Measurements from ENCODE around the gene ISL1. TPM values are rescaled to one million over a fixed set of nuclear protein-coding genes. Genes with fewer than 3 reads are reported as not detected.

Gene ISL1
- total and polyA plus RNA-seq, 2 of the 4 experiments (the other 2 are of a cell fraction), result under 0.01 TPM; not detected in 1

DNA sequence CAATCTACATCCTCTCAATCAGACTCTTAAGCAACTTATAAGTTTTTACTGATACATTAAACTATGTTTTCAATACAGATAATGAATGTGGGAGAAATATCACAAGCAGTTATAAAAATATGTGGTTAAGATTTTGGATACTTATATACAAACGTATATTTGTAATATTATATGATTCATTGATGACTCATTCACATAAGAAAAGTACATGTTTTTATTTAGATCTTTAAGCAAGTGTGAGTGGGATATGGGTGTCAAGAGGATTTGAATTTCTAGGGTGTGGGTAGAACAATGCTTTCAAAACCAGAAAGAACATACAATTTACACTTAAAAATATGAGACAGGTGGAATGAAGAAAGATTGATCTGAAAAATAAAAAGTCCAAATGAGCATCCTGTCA, 36.1 kb upstream of the ISL1 start:
- H2BK5ac ChIP-seq (ENCODE audit: low read depth, low read length, poor library complexity, severe bottlenecking), result no peak overlapping the region
- H3K4me3 ChIP-seq (ENCODE audit: insufficient read depth, low read depth, low read length), result no peak overlapping the region
- no peak overlapping the region for H3K23ac ChIP-seq (ENCODE audit: low read depth, low read length)
- ATAC-seq (ENCODE audit: low read depth), result no peak
- H3K9me1 ChIP-seq (ENCODE audit: insufficient read depth, low read length), result no peaks in the 10 kb centered on the region
- H4K8ac ChIP-seq (ENCODE audit: low read depth in 2 of 2, low read length in 2 of 2), result no peak overlapping the region
- H3K4ac ChIP-seq (ENCODE audit: low read depth, low read length), result no peak overlapping the region
- no peak overlapping the region for H3K18ac ChIP-seq (ENCODE audit: low read depth, low read length)
- no peak overlapping the region for H3K14ac ChIP-seq (replicated peaks; ENCODE audit: low read depth, low read length)
- dilution Hi-C loops (cut with HindIII; ENCODE audit: low sequenced_read_pairs, unreplicated experiment), result no loop called here
- no TSS peak for BruUV-seq (replicated peaks)
- H3K4me2 ChIP-seq (ENCODE audit: low read depth, low read length), result no peak overlapping the region
- H4K20me1 ChIP-seq (ENCODE audit: insufficient read depth, low read length), result no peaks in the 10 kb centered on the region
- ChIA-PET POLR2A (ENCODE audit: unreplicated experiment) (no interaction called here), CTCF (no interaction called here)
- H2BK20ac ChIP-seq (ENCODE audit: low read depth, low read length), result no peak overlapping the region
- no peak overlapping the region for H3K27ac ChIP-seq (ENCODE audit: insufficient read depth, low read length)
- H3K4me1 ChIP-seq (ENCODE audit: control insufficient read depth, insufficient read depth, low read length), result no peaks in the 10 kb centered on the region
- H3K36me3 ChIP-seq (ENCODE audit: control insufficient read depth, insufficient read depth, low read length), result no peaks in the 10 kb centered on the region
- no peak overlapping the region for H2AK5ac ChIP-seq (ENCODE audit: low read depth, low read length)
- no peaks in the 10 kb centered on the region for H3K27me3 ChIP-seq (ENCODE audit: control insufficient read depth, insufficient read depth, low read length)
- no peak overlapping the region for H2BK15ac ChIP-seq (ENCODE audit: low read depth, low read length)
- H4K91ac ChIP-seq (ENCODE audit: insufficient read depth, low read depth, low read length), result no peak overlapping the region
- no peak overlapping the region for H2AFZ ChIP-seq (replicated peaks; ENCODE audit: low read length, poor library complexity)
- 0 out of 2 replicates have a peak, but pooled peaks cover 2% of the 10 kb centered on the region for H3K9me3 ChIP-seq (ENCODE audit: control insufficient read depth, insufficient read depth, low read length)
- WGBS, 2 experiments (ENCODE audit: extremely low coverage in 2 of 2, insufficient read length in 1 of 2), result no CpG with 5 or more reads among the region's 1 CpG
- DNase-seq, result no peak
- H2AK9ac ChIP-seq (replicated peaks; ENCODE audit: low read depth, low read length, poor library complexity), result no peak overlapping the region
- no peak overlapping the region for H4K5ac ChIP-seq (ENCODE audit: low read depth, low read length)
- no peak overlapping the region for H2BK120ac ChIP-seq (ENCODE audit: low read depth, low read length)
- no peak overlapping the region for H3K9ac ChIP-seq (ENCODE audit: low read depth, low read length)
- intact Hi-C loops (cut with micrococcal nuclease), result no loop called here
- TF ChIP-seq, protein P1, sequence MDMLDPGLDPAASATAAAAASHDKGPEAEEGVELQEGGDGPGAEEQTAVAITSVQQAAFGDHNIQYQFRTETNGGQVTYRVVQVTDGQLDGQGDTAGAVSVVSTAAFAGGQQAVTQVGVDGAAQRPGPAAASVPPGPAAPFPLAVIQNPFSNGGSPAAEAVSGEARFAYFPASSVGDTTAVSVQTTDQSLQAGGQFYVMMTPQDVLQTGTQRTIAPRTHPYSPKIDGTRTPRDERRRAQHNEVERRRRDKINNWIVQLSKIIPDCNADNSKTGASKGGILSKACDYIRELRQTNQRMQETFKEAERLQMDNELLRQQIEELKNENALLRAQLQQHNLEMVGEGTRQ (IDR thresholded peaks at IDR 0.05; ENCODE audit: low read depth, low read length), result no peak
- no peak for TF ChIP-seq RCOR1 (IDR thresholded peaks at IDR 0.05; ENCODE audit: insufficient replicate concordance, low read length)
- no peak for TF ChIP-seq CEBPB (IDR thresholded peaks at IDR 0.05; ENCODE audit: low read depth, low read length)
- no peak for TF ChIP-seq MAZ (IDR thresholded peaks at IDR 0.05; ENCODE audit: borderline replicate concordance, low read depth, low read length)
- no peak for TF ChIP-seq BHLHE40 (IDR thresholded peaks at IDR 0.05; ENCODE audit: low read depth, low read length)
- TF ChIP-seq POLR2A (IDR thresholded peaks at IDR 0.05; ENCODE audit: low read depth, low read length), result no peak
- TF ChIP-seq, protein P2, sequence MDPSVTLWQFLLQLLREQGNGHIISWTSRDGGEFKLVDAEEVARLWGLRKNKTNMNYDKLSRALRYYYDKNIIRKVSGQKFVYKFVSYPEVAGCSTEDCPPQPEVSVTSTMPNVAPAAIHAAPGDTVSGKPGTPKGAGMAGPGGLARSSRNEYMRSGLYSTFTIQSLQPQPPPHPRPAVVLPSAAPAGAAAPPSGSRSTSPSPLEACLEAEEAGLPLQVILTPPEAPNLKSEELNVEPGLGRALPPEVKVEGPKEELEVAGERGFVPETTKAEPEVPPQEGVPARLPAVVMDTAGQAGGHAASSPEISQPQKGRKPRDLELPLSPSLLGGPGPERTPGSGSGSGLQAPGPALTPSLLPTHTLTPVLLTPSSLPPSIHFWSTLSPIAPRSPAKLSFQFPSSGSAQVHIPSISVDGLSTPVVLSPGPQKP (IDR thresholded peaks at IDR 0.05; ENCODE audit: borderline replicate concordance, low read depth, low read length), result no peak
- no peak for TF ChIP-seq RFX5 (IDR thresholded peaks at IDR 0.05; ENCODE audit: low read depth, low read length)
- no peak for TF ChIP-seq MAFK (IDR thresholded peaks at IDR 0.05; ENCODE audit: low read depth, low read length)
- TF ChIP-seq NFE2L2 (IDR thresholded peaks at IDR 0.05; ENCODE audit: low read depth, low read length), result no peak
- TF ChIP-seq FOS (IDR thresholded peaks at IDR 0.05; ENCODE audit: low read depth, low read length), result no peak
- TF ChIP-seq SMC3 (IDR thresholded peaks at IDR 0.05; ENCODE audit: low read depth, low read length), result no peak
- H3K56ac ChIP-seq (ENCODE audit: extremely low read depth, insufficient read depth, low read length), result no peak overlapping the region
- in situ Hi-C loops (cut with MboI; ENCODE audit: low sequenced_read_pairs), result no loop called here
- H3K79me1 ChIP-seq (ENCODE audit: low read depth in 1 of 2, low read length in 2 of 2), result no peaks in the 10 kb centered on the region
